Measurements from ENCODE around the gene PCDH15.

- TF ChIP-seq CTCF (conservative IDR thresholded peaks at IDR 0.05; ENCODE audit: low read depth in 2 of 2), result no peak
- TF ChIP-seq REST (IDR thresholded peaks at IDR 0.05; ENCODE audit: unreplicated experiment), result no peak
- TF ChIP-seq POLR2AphosphoS5 (IDR thresholded peaks at IDR 0.05; ENCODE audit: low read depth), result no peak
- no peak for TF ChIP-seq CREB1 (CRISPR knock-in tag; IDR thresholded peaks at IDR 0.05; ENCODE audit: low read depth)
- no peak for TF ChIP-seq EZH2phosphoT487 (IDR thresholded peaks at IDR 0.05; ENCODE audit: unreplicated experiment)
- TF ChIP-seq EZH2 (IDR thresholded peaks at IDR 0.05; ENCODE audit: low read depth, unreplicated experiment), result no peak
Measured at GRCh38 chr10:53894145-53894544, 906.9 kb downstream of the PCDH15 start.
